AG08396 (cell line): ENCODE results near the gene ORM1.
"Not testable (repeated sequence)": the region's sequence is repeated elsewhere in the genome, so short reads cannot be mapped to it uniquely, and the experiment has no call there.

Experiments
- DNase-seq: peaks from one replicate; pipeline ENCODE4 v3.0.0; 2012; ENCODE audit warnings: low spot score, mixed read lengths

ORM1 gene

GRCh38 chr9:114308361-114308950 lies 14.4 kb upstream of the ORM1 start:
- DNase-seq = no peak

- DNase-seq = no peak
Observed at GRCh38 chr9:114309096-114309495, 13.8 kb upstream of the ORM1 start.

- no peak for DNase-seq
Observed at GRCh38 chr9:114310471-114311450, 12.1 kb upstream of the ORM1 start.

- DNase-seq = no peak
Observed at GRCh38 chr9:114311571-114312512, 11.1 kb upstream of the ORM1 start.

- no peak for DNase-seq
Observed at GRCh38 chr9:114312513-114312875, 10.4 kb upstream of the ORM1 start.

GRCh38 chr9:114313186-114313585 lies 9.7 kb upstream of the ORM1 start:
- no peak for DNase-seq

GRCh38 chr9:114314256-114314867 lies 8.5 kb upstream of the ORM1 start:
- DNase-seq = no peak

- DNase-seq = no peak
Observed at GRCh38 chr9:114314881-114315722, 7.8 kb upstream of the ORM1 start.

GRCh38 chr9:114315723-114316363 lies 7.1 kb upstream of the ORM1 start:
- DNase-seq = no peak

GRCh38 chr9:114316605-114317230 lies 6.2 kb upstream of the ORM1 start:
- DNase-seq = no peak

- peak; percentile 45 for DNase-seq
Observed at GRCh38 chr9:114317665-114318357, 5.1 kb upstream of the ORM1 start.

GRCh38 chr9:114318416-114318815 lies 4.5 kb upstream of the ORM1 start:
- no peak for DNase-seq

GRCh38 chr9:114319147-114319546 lies 3.8 kb upstream of the ORM1 start:
- no peak for DNase-seq

GRCh38 chr9:114320710-114321109 lies 2.2 kb upstream of the ORM1 start:
- DNase-seq = not testable (repeated sequence)

- DNase-seq = no peak
Observed at GRCh38 chr9:114321759-114322158, 1.1 kb upstream of the ORM1 start.

- DNase-seq = not testable (repeated sequence)
Observed at GRCh38 chr9:114322160-114322818, 609 bp upstream of the ORM1 start.

GRCh38 chr9:114323849-114324248 lies 951 bp downstream of the ORM1 start:
- not testable (repeated sequence) for DNase-seq

GRCh38 chr9:114324492-114324891 lies 1.6 kb downstream of the ORM1 start:
- no peak for DNase-seq

- not testable (repeated sequence) for DNase-seq
Observed at GRCh38 chr9:114324965-114325364, 2.1 kb downstream of the ORM1 start.
